ENCODE results near the gene MAPKAP1. TPM values are rescaled to one million over a fixed set of nuclear protein-coding genes. Genes with fewer than 3 reads are reported as not detected.

The MAPKAP1 gene
- total RNA-seq, 2 experiments from 2014 or later: 54.8 to 57.4 TPM

GRCh38 chr9:125460883-125461635, 245.9 kb downstream of the MAPKAP1 start:
- no peaks in the 10 kb centered on the region for H3K4me1 Mint-ChIP-seq (ENCODE audit: low read depth)
- no peak for DNase-seq
- no peak overlapping the region for H3K27ac Mint-ChIP-seq
- H3K9me3 Mint-ChIP-seq: peaks cover 18% of the 10 kb centered on the region
- CTCF ChIA-PET: no interaction called here
- no peak overlapping the region for H3K4me3 Mint-ChIP-seq
- H3K36me3 Mint-ChIP-seq (ENCODE audit: low read depth): peaks cover 55% of the 10 kb centered on the region
- intact Hi-C loops (cut with micrococcal nuclease): no loop called here
- no peaks in the 10 kb centered on the region for H3K27me3 Mint-ChIP-seq (ENCODE audit: low read depth)

- Mint-ChIP-seq H3K4me3 (no peak overlapping the region), H3K36me3 (ENCODE audit: low read depth) (peaks cover 60% of the 10 kb centered on the region), H3K27me3 (ENCODE audit: low read depth) (no peaks in the 10 kb centered on the region), H3K27ac (no peak overlapping the region), H3K4me1 (ENCODE audit: low read depth) (no peaks in the 10 kb centered on the region), H3K9me3 (peaks cover 21% of the 10 kb centered on the region)
- no peak for DNase-seq
- CTCF ChIA-PET: no interaction called here
- intact Hi-C loops (cut with micrococcal nuclease): no loop called here
Measured at GRCh38 chr9:125460346-125460745, 246.7 kb downstream of the MAPKAP1 start.

GRCh38 chr9:125457357-125457756, 249.7 kb downstream of the MAPKAP1 start:
- CTCF ChIA-PET: interaction anchor here (0.6 kb wide), 1 partner anchor 493 kb away, joined by 4 read pairs; no protein-coding TSS in a partner anchor
- no peak overlapping the region for H3K27ac Mint-ChIP-seq

GRCh38 chr9:125455876-125456275, 251.1 kb downstream of the MAPKAP1 start:
- no peak overlapping the region for H3K4me3 Mint-ChIP-seq
- no peak for DNase-seq
- no peaks in the 10 kb centered on the region for H3K4me1 Mint-ChIP-seq (ENCODE audit: low read depth)
- H3K36me3 Mint-ChIP-seq (ENCODE audit: low read depth): peaks cover 42% of the 10 kb centered on the region
- no peaks in the 10 kb centered on the region for H3K27me3 Mint-ChIP-seq (ENCODE audit: low read depth)
- no peak overlapping the region for H3K27ac Mint-ChIP-seq
- CTCF ChIA-PET: no interaction called here
- intact Hi-C loops (cut with micrococcal nuclease): no loop called here
- H3K9me3 Mint-ChIP-seq: peaks cover 21% of the 10 kb centered on the region

More at GRCh38 chr9:125457357-125457756, 249.7 kb downstream of the MAPKAP1 start:
- Mint-ChIP-seq H3K9me3 (peaks cover 21% of the 10 kb centered on the region), H3K4me3 (no peak overlapping the region), H3K4me1 (ENCODE audit: low read depth) (no peaks in the 10 kb centered on the region), H3K36me3 (ENCODE audit: low read depth) (peaks cover 53% of the 10 kb centered on the region), H3K27me3 (ENCODE audit: low read depth) (no peaks in the 10 kb centered on the region)
- intact Hi-C loops (cut with micrococcal nuclease): no loop called here
- DNase-seq: no peak

- CTCF ChIA-PET: no interaction called here
- Mint-ChIP-seq H3K27ac (no peak overlapping the region), H3K4me1 (ENCODE audit: low read depth) (no peaks in the 10 kb centered on the region), H3K27me3 (ENCODE audit: low read depth) (no peaks in the 10 kb centered on the region), H3K4me3 (no peak overlapping the region), H3K9me3 (peaks cover 21% of the 10 kb centered on the region), H3K36me3 (ENCODE audit: low read depth) (peaks cover 37% of the 10 kb centered on the region)
- intact Hi-C loops (cut with micrococcal nuclease): no loop called here
- DNase-seq: no peak
Measured at GRCh38 chr9:125455132-125455531, 251.9 kb downstream of the MAPKAP1 start.

- CTCF ChIA-PET: interaction anchor here (0.6 to 1.0 kb wide), 2 partner anchors 40 to 951 kb away, joined by 3 read pairs; no protein-coding TSS in a partner anchor
- Mint-ChIP-seq H3K36me3 (ENCODE audit: low read depth) (peaks cover 8% of the 10 kb centered on the region), H3K27ac (no peak overlapping the region), H3K9me3 (no peaks in the 10 kb centered on the region), H3K4me1 (ENCODE audit: low read depth) (no peaks in the 10 kb centered on the region), H3K4me3 (no peak overlapping the region), H3K27me3 (ENCODE audit: low read depth) (no peaks in the 10 kb centered on the region)
- no peak for DNase-seq
- intact Hi-C loops (cut with micrococcal nuclease): no loop called here
Measured at GRCh38 chr9:125447202-125447802, 259.7 kb downstream of the MAPKAP1 start.

- Mint-ChIP-seq H3K27me3 (ENCODE audit: low read depth) (no peaks in the 10 kb centered on the region), H3K27ac (no peak overlapping the region), H3K36me3 (ENCODE audit: low read depth) (peaks cover 8% of the 10 kb centered on the region), H3K9me3 (no peaks in the 10 kb centered on the region), H3K4me3 (no peak overlapping the region), H3K4me1 (ENCODE audit: low read depth) (no peaks in the 10 kb centered on the region)
- no peak for DNase-seq
- intact Hi-C loops (cut with micrococcal nuclease): no loop called here
- CTCF ChIA-PET: no interaction called here
Measured at GRCh38 chr9:125446561-125447094, 260.4 kb downstream of the MAPKAP1 start.

GRCh38 chr9:125444956-125445506, 262.0 kb downstream of the MAPKAP1 start:
- CTCF ChIA-PET: no interaction called here
- Mint-ChIP-seq H3K4me1 (ENCODE audit: low read depth) (no peaks in the 10 kb centered on the region), H3K27ac (no peak overlapping the region), H3K36me3 (ENCODE audit: low read depth) (peaks cover 6% of the 10 kb centered on the region), H3K4me3 (no peak overlapping the region), H3K9me3 (no peaks in the 10 kb centered on the region), H3K27me3 (ENCODE audit: low read depth) (no peaks in the 10 kb centered on the region)
- intact Hi-C loops (cut with micrococcal nuclease): no loop called here
- no peak for DNase-seq

- Mint-ChIP-seq H3K36me3 (ENCODE audit: low read depth) (peaks cover 6% of the 10 kb centered on the region), H3K27me3 (ENCODE audit: low read depth) (no peaks in the 10 kb centered on the region), H3K4me1 (ENCODE audit: low read depth) (no peaks in the 10 kb centered on the region), H3K9me3 (no peaks in the 10 kb centered on the region), H3K27ac (no peak overlapping the region), H3K4me3 (no peak overlapping the region)
- no peak for DNase-seq
- CTCF ChIA-PET: no interaction called here
- intact Hi-C loops (cut with micrococcal nuclease): no loop called here
Measured at GRCh38 chr9:125444166-125444565, 262.8 kb downstream of the MAPKAP1 start.

GRCh38 chr9:125443367-125443766, 263.6 kb downstream of the MAPKAP1 start:
- Mint-ChIP-seq H3K4me1 (ENCODE audit: low read depth) (no peaks in the 10 kb centered on the region), H3K36me3 (ENCODE audit: low read depth) (peaks cover 6% of the 10 kb centered on the region), H3K27ac (no peak overlapping the region), H3K27me3 (ENCODE audit: low read depth) (no peaks in the 10 kb centered on the region), H3K4me3 (no peak overlapping the region), H3K9me3 (no peaks in the 10 kb centered on the region)
- intact Hi-C loops (cut with micrococcal nuclease): no loop called here
- CTCF ChIA-PET: no interaction called here
- no peak for DNase-seq

GRCh38 chr9:125442452-125442851, 264.6 kb downstream of the MAPKAP1 start:
- H3K27me3 Mint-ChIP-seq (ENCODE audit: low read depth): no peaks in the 10 kb centered on the region
- no peaks in the 10 kb centered on the region for H3K4me1 Mint-ChIP-seq (ENCODE audit: low read depth)
- intact Hi-C loops (cut with micrococcal nuclease): no loop called here
- DNase-seq: no peak
- H3K9me3 Mint-ChIP-seq: no peaks in the 10 kb centered on the region
- CTCF ChIA-PET: no interaction called here
- no peak overlapping the region for H3K27ac Mint-ChIP-seq
- peaks cover 4% of the 10 kb centered on the region for H3K36me3 Mint-ChIP-seq (ENCODE audit: low read depth)
- no peak overlapping the region for H3K4me3 Mint-ChIP-seq

GRCh38 chr9:125440411-125440810, 266.6 kb downstream of the MAPKAP1 start:
- Mint-ChIP-seq H3K27ac (no peak overlapping the region), H3K27me3 (ENCODE audit: low read depth) (no peaks in the 10 kb centered on the region), H3K4me1 (ENCODE audit: low read depth) (no peaks in the 10 kb centered on the region), H3K9me3 (no peaks in the 10 kb centered on the region), H3K4me3 (no peak overlapping the region), H3K36me3 (ENCODE audit: low read depth) (peaks cover 4% of the 10 kb centered on the region)
- intact Hi-C loops (cut with micrococcal nuclease): no loop called here
- DNase-seq: no peak
- CTCF ChIA-PET: interaction anchor here (0.6 kb wide), 1 partner anchor 980 kb away, joined by 5 read pairs; no protein-coding TSS in a partner anchor

Data from activated naive CD4-positive, alpha-beta T cell treated with anti-CD3 and anti-CD28 coated beads for 36 hours (primary cell).